H9 (cell line): ENCODE results near the gene MIB2. TPM values are rescaled to one million over a fixed set of nuclear protein-coding genes. Genes with fewer than 3 reads are reported as not detected.

ENCODE experiments used
- DNase-seq: peaks from one replicate; pipeline ENCODE4 v3.0.0-alpha.2; 2017
- H2AFZ ChIP-seq: one replicate; pipeline ENCODE4 v1.6.1; 2013; ENCODE audit warnings: mild to moderate bottlenecking, low read length, control low read depth, moderate library complexity
- H2AK5ac ChIP-seq: 2 replicates; pipeline ENCODE4 v1.6.1; 2013; ENCODE audit warnings: low read length, control low read depth, mixed read lengths; ENCODE audit not compliant: insufficient read length
- H2BK120ac ChIP-seq: one replicate; pipeline ENCODE4 v1.6.1; 2013; ENCODE audit warnings: low read depth, mild to moderate bottlenecking, low read length, control low read depth, inconsistent platforms; ENCODE audit not compliant: poor library complexity, severe bottlenecking
- H2BK12ac ChIP-seq: 2 replicates; pipeline ENCODE4 v1.6.1; 2013; ENCODE audit warnings: low read length, control low read depth, mixed read lengths, low read depth; ENCODE audit not compliant: insufficient read length
- H2BK15ac ChIP-seq: 2 replicates; pipeline ENCODE4 v1.6.1; 2013; ENCODE audit warnings: low read depth, low read length, control low read depth
- H2BK20ac ChIP-seq: one replicate; pipeline ENCODE4 v1.6.1; 2013; ENCODE audit warnings: low read depth, mild to moderate bottlenecking, low read length, control low read depth, inconsistent platforms; ENCODE audit not compliant: poor library complexity, severe bottlenecking
- H2BK5ac ChIP-seq: 2 replicates; pipeline ENCODE4 v1.6.1; 2013; ENCODE audit warnings: low read length, control low read depth, mixed read lengths; ENCODE audit not compliant: insufficient read length
- H3K14ac ChIP-seq: 2 replicates; pipeline ENCODE4 v1.6.1; 2013; ENCODE audit warnings: low read length, control low read depth; ENCODE audit not compliant: insufficient read depth
- H3K18ac ChIP-seq: 2 replicates; pipeline ENCODE4 v1.6.1; 2013; ENCODE audit warnings: low read depth, mild to moderate bottlenecking, mixed read lengths, low read length, control low read depth; ENCODE audit not compliant: insufficient read length
- H3K23ac ChIP-seq: 2 replicates; pipeline ENCODE4 v1.6.1; 2013; ENCODE audit warnings: low read length, control low read depth, mixed read lengths, low read depth; ENCODE audit not compliant: insufficient read length
- H3K23me2 ChIP-seq: 2 replicates; pipeline ENCODE4 v1.6.1; 2013; ENCODE audit warnings: low read depth, mild to moderate bottlenecking, mixed read lengths, low read length, control low read depth; ENCODE audit not compliant: insufficient read length, poor library complexity, severe bottlenecking
- H3K27ac ChIP-seq: 2 replicates; pipeline ENCODE4 v1.5.1; 2013; ENCODE audit warnings: low read length, control low read depth, mixed read lengths, low read depth; ENCODE audit not compliant: insufficient read length
- H3K27me3 ChIP-seq: 2 replicates; pipeline ENCODE4 v1.6.1; 2013; ENCODE audit warnings: low read length, control low read depth, inconsistent platforms; ENCODE audit not compliant: insufficient read depth
- H3K4ac ChIP-seq: 2 replicates; pipeline ENCODE4 v1.6.1; 2013; ENCODE audit warnings: low read depth, mild to moderate bottlenecking, control low read depth, inconsistent platforms, low read length, moderate library complexity
- H3K4me1 ChIP-seq: 2 replicates; pipeline ENCODE4 v1.6.1; 2013; ENCODE audit warnings: low read length, control low read depth, inconsistent platforms; ENCODE audit not compliant: insufficient read depth
- H3K4me2 ChIP-seq: 2 replicates; pipeline ENCODE4 v1.6.1; 2013; ENCODE audit warnings: low read length, control low read depth, mixed read lengths; ENCODE audit not compliant: insufficient read length, insufficient read depth
- H3K56ac ChIP-seq: 2 replicates; pipeline ENCODE4 v1.6.1; 2013; ENCODE audit warnings: low read depth, mild to moderate bottlenecking, mixed read lengths, low read length, control low read depth; ENCODE audit not compliant: insufficient read length
- H3K79me1 ChIP-seq: 2 replicates; pipeline ENCODE4 v1.6.1; 2013; ENCODE audit warnings: low read depth, mild to moderate bottlenecking, moderate library complexity, low read length, control low read depth, inconsistent platforms; ENCODE audit not compliant: insufficient read depth, poor library complexity, severe bottlenecking
- H3K79me2 ChIP-seq: 2 replicates; pipeline ENCODE4 v1.6.1; 2013; ENCODE audit warnings: low read length, control low read depth, inconsistent platforms; ENCODE audit not compliant: insufficient read depth
- H3K9ac ChIP-seq: 2 replicates; pipeline ENCODE4 v1.6.1; 2013; ENCODE audit warnings: low read length, control low read depth, mixed read lengths; ENCODE audit not compliant: insufficient read length; ENCODE audit errors: extremely low read depth
- H3K9me3 ChIP-seq: one replicate; pipeline ENCODE4 v1.6.1; 2013; ENCODE audit warnings: low read depth, low read length, inconsistent platforms; ENCODE audit not compliant: control insufficient read depth
- H3T11ph ChIP-seq: one replicate; pipeline ENCODE4 v1.6.1; 2013; ENCODE audit warnings: mild to moderate bottlenecking, low read length, control low read depth, inconsistent platforms
- H4K20me1 ChIP-seq: one replicate; pipeline ENCODE4 v1.6.1; 2013; ENCODE audit not compliant: control insufficient read depth, insufficient read length, insufficient read depth
- H4K5ac ChIP-seq: 2 replicates; pipeline ENCODE4 v1.6.1; 2013; ENCODE audit warnings: low read depth, mild to moderate bottlenecking, mixed read lengths, low read length, control low read depth; ENCODE audit not compliant: insufficient read length
- H4K8ac ChIP-seq: replicated peaks from 2 replicates; pipeline ENCODE4 v1.6.1; 2013; ENCODE audit warnings: low read length, control low read depth, mixed read lengths, low read depth; ENCODE audit not compliant: insufficient read length
- H4K91ac ChIP-seq: 2 replicates; pipeline ENCODE4 v1.6.1; 2013; ENCODE audit warnings: low read depth, mild to moderate bottlenecking, moderate library complexity, mixed read lengths, low read length, control low read depth; ENCODE audit not compliant: insufficient read length
- H3K27ac Mint-ChIP-seq, 3 experiments: 2 replicates in 2 of 3; 3 replicates in 1 of 3; pipeline ENCODE4 v1.8.0; 2020 to 2021; ENCODE audit warnings: mixed read lengths in 3 of 3, mild to moderate bottlenecking in 1 of 3, moderate library complexity in 1 of 3
- H3K27me3 Mint-ChIP-seq: 2 replicates; pipeline ENCODE4 v1.8.0; 2021; ENCODE audit warnings: low read depth, mild to moderate bottlenecking, moderate library complexity, mixed read lengths
- H3K36me3 Mint-ChIP-seq, 3 experiments: 2 replicates in 2 of 3; 3 replicates in 1 of 3; pipeline ENCODE4 v1.8.0; 2020 to 2021; ENCODE audit warnings: low read depth in 3 of 3, mixed read lengths in 3 of 3; ENCODE audit not compliant: insufficient read depth in 1 of 3
- H3K4me1 Mint-ChIP-seq, 2 experiments: 2 replicates each; pipeline ENCODE4 v1.8.0; 2020; ENCODE audit warnings: mixed read lengths in 2 of 2
- H3K4me3 Mint-ChIP-seq, 2 experiments: 2 replicates in 1 of 2; 3 replicates in 1 of 2; pipeline ENCODE4 v1.8.0; 2020 to 2021; ENCODE audit warnings: mild to moderate bottlenecking in 2 of 2, mixed read lengths in 2 of 2, moderate library complexity in 1 of 2
- H3K9me3 Mint-ChIP-seq, 2 experiments: 2 replicates in 1 of 2; 3 replicates in 1 of 2; pipeline ENCODE4 v1.8.0; 2020; ENCODE audit warnings: mild to moderate bottlenecking in 2 of 2, mixed read lengths in 2 of 2, moderate library complexity in 1 of 2
- CTCF ChIP-seq: fragments of 200-600 bp; sonication (generic); conservative IDR thresholded peaks from 3 replicates; pipeline ENCODE4 v1.8.0; 2021; ENCODE audit warnings: antibody characterized with exemption, mild to moderate bottlenecking
- WGBS: extraction: QIAGEN DNeasy Blood & Tissue Kit; methylation state at CpG from one replicate; pipeline ENCODE4 v1.1.7; 2013; ENCODE audit warnings: missing lambda C conversion rate, low lambda C conversion rate, mixed read lengths; ENCODE audit not compliant: insufficient read length; ENCODE audit errors: extremely low coverage; 5-methylcytosine and 5-hydroxymethylcytosine counted together
- total RNA-seq: library from RNA; stranded (reverse); gene quantifications from 2 replicates; pipeline ENCODE4 v1.2.1, GENCODE V29; 2021

The MIB2 gene
- total RNA-seq, 1 experiment from 2014 or later = 77.8 TPM

DNA sequence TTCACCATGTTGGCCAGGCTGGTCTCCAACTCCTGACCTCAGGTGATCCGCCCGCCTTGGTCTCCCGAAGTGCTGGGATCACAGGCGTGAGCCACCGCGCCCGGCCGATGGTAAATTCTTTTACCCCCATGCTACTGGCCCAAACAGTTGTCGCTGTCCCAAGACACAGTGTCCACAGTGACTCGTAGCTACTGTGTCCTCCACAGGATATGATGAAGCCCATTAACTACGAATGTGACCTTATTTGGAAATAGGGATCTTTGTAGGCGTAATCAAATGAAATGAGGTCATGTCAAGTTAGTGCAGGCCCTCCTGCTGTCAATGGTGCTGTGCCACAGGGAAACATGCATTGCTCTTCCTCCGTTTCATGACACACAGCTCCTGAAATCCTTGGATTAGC is 23.8 kb upstream of the MIB2 start:
- Histone ChIP-seq H2BK5ac (no peak overlapping the region), H2BK120ac (no peak overlapping the region), H2BK20ac (no peak overlapping the region), H2AFZ (no peak overlapping the region), H3K14ac (no peak overlapping the region), H3K56ac (no peak overlapping the region), H3K9ac (no peak overlapping the region), H3K23me2 (no peaks in the 10 kb centered on the region), H3K4me1 (no peaks in the 10 kb centered on the region), H3K4me2 (no peak overlapping the region), H3K79me1 (no peaks in the 10 kb centered on the region), H3K4ac (no peak overlapping the region), H2AK5ac (no peak overlapping the region), H3K27ac (no peak overlapping the region), H4K8ac (no peak overlapping the region), H4K91ac (no peak overlapping the region), H3K27me3 (no peaks in the 10 kb centered on the region), H4K5ac (no peak overlapping the region), H3K9me3 (no peaks in the 10 kb centered on the region), H3K79me2 (no peaks in the 10 kb centered on the region), H2BK15ac (no peak overlapping the region), H2BK12ac (no peak overlapping the region), H4K20me1 (no peaks in the 10 kb centered on the region), H3K23ac (no peak overlapping the region), H3K18ac (no peak overlapping the region), H3T11ph (no peak overlapping the region)
- Mint-ChIP-seq H3K9me3 (no peaks in the 10 kb centered on the region; a peak in 1 of 5 replicates), H3K27ac (no peak overlapping the region), H3K4me1 (0 out of 4 replicates have a peak, but pooled peaks cover 0 to 2% of the 10 kb centered on the region in 2 experiments), H3K36me3 (no peaks in the 10 kb centered on the region), H3K4me3 (no peak overlapping the region), H3K27me3 (peaks cover 23% of the 10 kb centered on the region)
- no CpG with 5 or more reads among the region's 13 CpGs for WGBS
- no peak for TF ChIP-seq CTCF
- DNase-seq = no peak
